Type B pancreatic cell (in vitro differentiated cells): ENCODE measurements around the gene AMIGO3. TPM values are rescaled to one million over a fixed set of nuclear protein-coding genes. Genes with fewer than 3 reads are reported as not detected.

Source experiments
- DNase-seq: peaks from one replicate; pipeline ENCODE4 v3.0.0; 2021; ENCODE audit warnings: mixed read lengths; ENCODE audit not compliant: unreplicated experiment; ENCODE audit errors: extremely low spot score
- H3K27ac Mint-ChIP-seq: 2 replicates; pipeline ENCODE4 v1.8.0; 2021; ENCODE audit warnings: mild to moderate bottlenecking, mixed read lengths
- H3K27me3 Mint-ChIP-seq: 2 replicates; pipeline ENCODE4 v1.8.0; 2021; ENCODE audit warnings: mixed read lengths
- H3K36me3 Mint-ChIP-seq: 2 replicates; pipeline ENCODE4 v1.8.0; 2021; ENCODE audit warnings: mixed read lengths
- H3K4me1 Mint-ChIP-seq: one replicate; pipeline ENCODE4 v1.8.0; 2021; ENCODE audit warnings: mixed read lengths; ENCODE audit not compliant: unreplicated experiment
- H3K4me3 Mint-ChIP-seq: 2 replicates; pipeline ENCODE4 v1.8.0; 2021; ENCODE audit warnings: mild to moderate bottlenecking, mixed read lengths
- H3K9me3 Mint-ChIP-seq: 2 replicates; pipeline ENCODE4 v1.8.0; 2021; ENCODE audit warnings: mixed read lengths
- total RNA-seq: library from RNA; stranded (reverse); gene quantifications from 2 replicates; pipeline ENCODE4 v1.2.1, GENCODE V29; 2021; ENCODE audit warnings: low replicate concordance
- TF ChIP-seq, protein P1 (sequence below): fragments of 200-600 bp; sonication (generic); conservative IDR thresholded peaks from 2 replicates; pipeline ENCODE4 v1.5.0; 2021; ENCODE audit warnings: antibody characterized with exemption, mild to moderate bottlenecking

AMIGO3 gene
- total RNA-seq, 1 donor from 2014 or later = 0.36 TPM

DNA sequence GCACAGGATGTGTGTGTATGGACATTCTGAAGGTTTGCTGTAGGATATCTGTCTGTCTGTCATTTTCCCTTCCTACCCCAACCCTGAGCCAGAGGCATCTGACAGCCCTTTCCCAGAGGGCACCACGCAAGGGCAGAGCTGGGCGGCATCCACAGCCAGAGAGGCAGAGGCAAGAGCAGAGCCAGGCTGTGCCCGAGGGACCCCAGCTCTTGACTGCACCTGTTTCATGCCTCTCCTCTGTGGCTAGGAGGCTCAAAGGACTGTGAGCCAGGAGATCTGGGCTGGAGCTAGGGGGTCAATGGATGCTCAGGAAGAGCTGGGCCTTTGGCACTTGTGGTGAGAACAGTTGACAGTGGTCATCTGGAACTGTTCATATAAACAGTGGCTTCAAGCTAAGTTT, 50.1 kb downstream of the AMIGO3 start:
- no peak for DNase-seq
- Mint-ChIP-seq H3K4me1 (peaks cover 35% of the 10 kb centered on the region), H3K4me3 (no peak overlapping the region), H3K36me3 (no peaks in the 10 kb centered on the region), H3K27ac (peak overlapping the region; percentile 74), H3K27me3 (no peaks in the 10 kb centered on the region), H3K9me3 (no peaks in the 10 kb centered on the region)
- TF ChIP-seq, protein P1, sequence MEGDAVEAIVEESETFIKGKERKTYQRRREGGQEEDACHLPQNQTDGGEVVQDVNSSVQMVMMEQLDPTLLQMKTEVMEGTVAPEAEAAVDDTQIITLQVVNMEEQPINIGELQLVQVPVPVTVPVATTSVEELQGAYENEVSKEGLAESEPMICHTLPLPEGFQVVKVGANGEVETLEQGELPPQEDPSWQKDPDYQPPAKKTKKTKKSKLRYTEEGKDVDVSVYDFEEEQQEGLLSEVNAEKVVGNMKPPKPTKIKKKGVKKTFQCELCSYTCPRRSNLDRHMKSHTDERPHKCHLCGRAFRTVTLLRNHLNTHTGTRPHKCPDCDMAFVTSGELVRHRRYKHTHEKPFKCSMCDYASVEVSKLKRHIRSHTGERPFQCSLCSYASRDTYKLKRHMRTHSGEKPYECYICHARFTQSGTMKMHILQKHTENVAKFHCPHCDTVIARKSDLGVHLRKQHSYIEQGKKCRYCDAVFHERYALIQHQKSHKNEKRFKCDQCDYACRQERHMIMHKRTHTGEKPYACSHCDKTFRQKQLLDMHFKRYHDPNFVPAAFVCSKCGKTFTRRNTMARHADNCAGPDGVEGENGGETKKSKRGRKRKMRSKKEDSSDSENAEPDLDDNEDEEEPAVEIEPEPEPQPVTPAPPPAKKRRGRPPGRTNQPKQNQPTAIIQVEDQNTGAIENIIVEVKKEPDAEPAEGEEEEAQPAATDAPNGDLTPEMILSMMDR = no peak

- no peak overlapping the region for H3K4me3 Mint-ChIP-seq
- TF ChIP-seq, protein P1 = no peak
- H3K9me3 Mint-ChIP-seq = no peaks in the 10 kb centered on the region
- H3K27me3 Mint-ChIP-seq = no peaks in the 10 kb centered on the region
- H3K4me1 Mint-ChIP-seq = peaks cover 35% of the 10 kb centered on the region
- DNase-seq = no peak
- peak overlapping the region; percentile 74 for H3K27ac Mint-ChIP-seq
- no peaks in the 10 kb centered on the region for H3K36me3 Mint-ChIP-seq
Measured at GRCh38 chr3:49668861-49669260, 50.6 kb downstream of the AMIGO3 start.

DNA sequence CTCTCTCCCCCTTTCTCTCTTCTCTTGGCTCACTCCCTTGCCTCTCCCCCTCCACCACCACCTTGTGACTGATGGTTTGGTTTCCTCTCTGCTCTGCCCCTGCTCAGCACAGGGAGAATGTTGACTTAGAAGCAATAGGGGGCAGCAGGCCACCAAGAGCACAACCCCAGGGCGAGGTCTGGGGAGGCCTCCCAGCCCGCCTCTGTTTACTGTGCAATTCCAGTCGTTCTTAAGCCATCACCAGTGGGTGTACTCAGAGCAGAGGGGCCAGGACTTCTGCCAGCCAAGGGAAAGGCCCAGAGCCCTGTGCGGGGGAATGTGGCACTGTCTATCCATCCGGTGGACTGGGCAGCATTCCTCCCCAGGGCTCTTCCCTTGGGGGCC, 51.1 kb downstream of the AMIGO3 start:
- Mint-ChIP-seq H3K4me3 (peak overlapping the region; percentile 40), H3K27ac (no peak overlapping the region), H3K36me3 (no peaks in the 10 kb centered on the region), H3K9me3 (no peaks in the 10 kb centered on the region), H3K4me1 (peaks cover 35% of the 10 kb centered on the region), H3K27me3 (no peaks in the 10 kb centered on the region)
- DNase-seq = no peak
- TF ChIP-seq, protein P1 = no peak

DNA sequence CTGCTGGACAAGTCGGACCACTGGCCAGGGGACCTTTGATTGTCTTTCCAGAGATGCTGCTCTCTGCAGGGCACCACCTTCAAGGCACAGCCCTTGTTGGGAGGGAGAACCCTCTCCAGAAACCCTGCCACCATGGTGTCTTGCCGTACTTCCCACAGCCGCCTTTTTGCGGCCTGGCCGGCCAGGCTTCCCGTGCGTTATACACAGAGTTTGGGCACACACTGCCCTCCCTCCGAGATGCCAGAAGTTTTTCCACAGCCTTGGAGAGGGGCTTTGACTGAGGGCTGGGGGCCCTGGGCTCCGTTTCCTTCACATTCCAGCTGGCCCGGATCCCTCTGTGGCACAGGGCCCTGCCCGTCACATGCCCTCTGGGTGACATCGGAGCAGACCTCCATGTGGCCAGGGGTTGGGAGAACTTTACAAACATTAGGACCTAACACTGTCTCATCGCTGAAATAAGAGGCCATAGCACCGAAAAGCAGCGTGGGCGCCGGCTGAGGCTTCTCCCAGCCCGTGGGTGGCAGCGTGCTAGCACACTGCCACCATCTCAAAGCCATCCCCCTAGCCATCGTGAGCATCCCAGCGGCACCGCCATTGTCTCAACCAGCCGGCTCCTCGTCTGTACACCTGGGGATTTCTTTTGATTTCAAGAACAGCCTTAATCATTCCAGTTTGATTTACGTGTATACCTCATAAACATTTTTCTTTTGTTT, 51.6 kb downstream of the AMIGO3 start:
- H3K4me3 Mint-ChIP-seq = peak overlapping the region; percentile 40
- no peaks in the 10 kb centered on the region for H3K9me3 Mint-ChIP-seq
- no peaks in the 10 kb centered on the region for H3K36me3 Mint-ChIP-seq
- H3K27me3 Mint-ChIP-seq = no peaks in the 10 kb centered on the region
- H3K27ac Mint-ChIP-seq = no peak overlapping the region
- H3K4me1 Mint-ChIP-seq = peaks cover 35% of the 10 kb centered on the region
- DNase-seq = no peak
- TF ChIP-seq, protein P1 = no peak

Other genes with a start within 250 kb of the AMIGO3 start
- 84.3 and 126 TPM in 2 replicates for gene DAG1, start 249.4 kb downstream of the AMIGO3 start, total RNA-seq
- 3.9 and 4.0 TPM in 2 replicates for gene BSN, start 165.2 kb downstream of the AMIGO3 start, total RNA-seq
- gene APEH, start 45.3 kb downstream of the AMIGO3 start, total RNA-seq = 141 and 145 TPM in 2 replicates
- gene MST1, start 30.2 kb downstream of the AMIGO3 start, total RNA-seq = 25.7 and 50.7 TPM in 2 replicates
- gene RNF123, start 30.1 kb downstream of the AMIGO3 start, total RNA-seq = 47.2 and 49.9 TPM in 2 replicates
- 41.9 and 50.4 TPM in 2 replicates for gene GMPPB, start 4.3 kb upstream of the AMIGO3 start, total RNA-seq
- 40.3 and 42.5 TPM in 2 replicates for gene IP6K1, start 66.9 kb upstream of the AMIGO3 start, total RNA-seq
- 0.29 TPM in 1 of 2 replicates, not detected in the other for gene CDHR4, start 80.2 kb upstream of the AMIGO3 start, total RNA-seq
- 0.45 and 6.7 TPM in 2 replicates for gene INKA1, start 83.6 kb upstream of the AMIGO3 start, total RNA-seq
- gene UBA7, start 94.3 kb upstream of the AMIGO3 start, total RNA-seq = 4.6 and 8.2 TPM in 2 replicates
- gene TRAIP, start 136.9 kb upstream of the AMIGO3 start, total RNA-seq = 7.5 and 23.0 TPM in 2 replicates
- gene CAMKV, start 150.2 kb upstream of the AMIGO3 start, total RNA-seq = 1.6 and 10.6 TPM in 2 replicates
- gene MST1R, start 184.2 kb upstream of the AMIGO3 start, total RNA-seq = 3.0 and 5.3 TPM in 2 replicates
- gene MON1A, start 210.1 kb upstream of the AMIGO3 start, total RNA-seq = 8.8 and 9.2 TPM in 2 replicates
- 96.0 and 109 TPM in 2 replicates for gene RBM6, start 220.5 kb upstream of the AMIGO3 start, total RNA-seq